ENCODE measurements around the gene CATSPER3.

DNA sequence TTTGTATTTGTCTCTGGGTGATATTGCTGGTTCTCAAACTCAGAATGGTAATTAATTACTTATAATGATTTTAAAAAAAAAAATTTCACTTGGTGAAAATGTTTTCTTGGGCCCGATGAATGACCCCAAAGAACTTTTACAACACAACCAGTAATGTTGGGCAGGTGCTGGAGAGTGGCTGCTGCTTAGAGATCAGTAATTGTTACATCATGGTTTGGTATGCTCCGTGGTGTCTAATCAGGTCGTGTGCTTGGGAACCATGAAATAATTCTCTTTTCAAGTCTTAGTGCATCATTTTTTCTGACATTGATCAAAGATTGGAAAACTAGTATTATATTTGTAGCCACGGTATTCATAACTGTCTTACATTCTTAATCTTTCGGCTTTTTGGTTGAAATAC, 33.5 kb upstream of the CATSPER3 start:
- TF ChIP-seq CTCF (IDR thresholded peaks at IDR 0.05), result no peak
- no peak for TF ChIP-seq POLR2A (IDR thresholded peaks at IDR 0.05)
